Ishikawa (cell line): Measurements from ENCODE around the gene ADISSP.

ENCODE experiments used
- CEBPB ChIP-seq: IDR thresholded peaks from 2 replicates; pipeline ENCODE4 v1.6.1; 2012
- CREB1 ChIP-seq: IDR thresholded peaks from 2 replicates; pipeline ENCODE4 v1.6.1; 2012; ENCODE audit warnings: low read depth
- EGR1 ChIP-seq: IDR thresholded peaks from 2 replicates; pipeline ENCODE4 v1.6.1; 2012
- EP300 ChIP-seq: IDR thresholded peaks from 2 replicates; pipeline ENCODE4 v1.6.1; 2012; ENCODE audit warnings: borderline replicate concordance
- FOXM1 ChIP-seq: IDR thresholded peaks from 2 replicates; pipeline ENCODE4 v1.6.1; 2012; ENCODE audit warnings: low read depth, borderline replicate concordance
- NFIC ChIP-seq: IDR thresholded peaks from 2 replicates; pipeline ENCODE4 v1.6.1; 2012
- RAD21 ChIP-seq: IDR thresholded peaks from 2 replicates; pipeline ENCODE4 v1.6.1; 2012; ENCODE audit warnings: low read depth
- REST ChIP-seq: IDR thresholded peaks from 2 replicates; pipeline ENCODE4 v1.6.1; 2012; ENCODE audit warnings: low read depth, mild to moderate bottlenecking
- TAF1 ChIP-seq: IDR thresholded peaks from 2 replicates; pipeline ENCODE4 v1.6.1; 2012; ENCODE audit warnings: low read depth, mild to moderate bottlenecking
- TCF12 ChIP-seq: IDR thresholded peaks from 2 replicates; pipeline ENCODE4 v1.6.1; 2012; ENCODE audit warnings: low read depth
- TEAD4 ChIP-seq: IDR thresholded peaks from 2 replicates; pipeline ENCODE4 v1.6.1; 2012
- USF1 ChIP-seq: IDR thresholded peaks from 2 replicates; pipeline ENCODE4 v1.6.1; 2012
- YY1 ChIP-seq: IDR thresholded peaks from 2 replicates; pipeline ENCODE4 v1.6.1; 2012; ENCODE audit warnings: low read depth
- ZBTB7A ChIP-seq: IDR thresholded peaks from 2 replicates; pipeline ENCODE4 v1.6.1; 2012; ENCODE audit warnings: low read depth
- TF ChIP-seq, protein P1 (sequence below): IDR thresholded peaks from 2 replicates; pipeline ENCODE4 v1.6.1; 2012

The ADISSP gene

DNA sequence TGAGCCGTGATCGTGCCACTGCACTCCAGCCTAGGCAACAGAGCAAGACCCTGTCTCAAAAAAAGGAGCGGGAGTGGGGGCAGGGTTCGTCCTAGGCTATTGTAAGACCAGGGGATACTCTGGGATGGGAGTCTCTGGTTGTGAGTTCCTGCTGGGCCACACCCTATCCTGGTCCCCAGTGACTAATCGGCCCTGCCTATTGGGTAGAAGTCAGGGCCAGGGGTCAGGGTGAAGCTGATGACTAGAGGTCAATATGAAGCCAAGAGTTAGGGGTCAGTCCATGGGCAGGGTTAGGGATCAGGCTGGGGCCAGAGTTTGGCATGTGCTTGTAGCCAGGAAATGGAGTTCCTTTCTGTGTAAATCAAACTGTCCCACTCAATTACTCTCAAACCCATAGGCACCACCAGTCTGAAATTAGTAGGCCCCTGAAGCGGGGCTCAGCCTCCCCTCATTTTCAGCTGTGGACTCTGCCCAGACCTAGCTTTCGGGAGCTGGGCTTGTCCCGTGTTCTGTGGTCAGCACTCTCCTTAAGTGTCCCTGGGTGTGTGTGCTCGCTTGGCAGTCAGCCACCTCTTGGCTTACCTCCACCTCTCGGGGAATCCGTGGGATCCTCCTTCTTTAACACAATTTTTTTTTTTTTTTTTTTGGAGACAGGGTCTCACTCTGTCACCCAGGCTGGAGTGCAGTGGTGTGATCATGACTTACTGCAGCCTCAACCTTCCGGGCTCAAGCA lies 33.3 kb downstream of the ADISSP start:
- no peak for TF ChIP-seq CREB1
- TF ChIP-seq EP300: no peak

DNA sequence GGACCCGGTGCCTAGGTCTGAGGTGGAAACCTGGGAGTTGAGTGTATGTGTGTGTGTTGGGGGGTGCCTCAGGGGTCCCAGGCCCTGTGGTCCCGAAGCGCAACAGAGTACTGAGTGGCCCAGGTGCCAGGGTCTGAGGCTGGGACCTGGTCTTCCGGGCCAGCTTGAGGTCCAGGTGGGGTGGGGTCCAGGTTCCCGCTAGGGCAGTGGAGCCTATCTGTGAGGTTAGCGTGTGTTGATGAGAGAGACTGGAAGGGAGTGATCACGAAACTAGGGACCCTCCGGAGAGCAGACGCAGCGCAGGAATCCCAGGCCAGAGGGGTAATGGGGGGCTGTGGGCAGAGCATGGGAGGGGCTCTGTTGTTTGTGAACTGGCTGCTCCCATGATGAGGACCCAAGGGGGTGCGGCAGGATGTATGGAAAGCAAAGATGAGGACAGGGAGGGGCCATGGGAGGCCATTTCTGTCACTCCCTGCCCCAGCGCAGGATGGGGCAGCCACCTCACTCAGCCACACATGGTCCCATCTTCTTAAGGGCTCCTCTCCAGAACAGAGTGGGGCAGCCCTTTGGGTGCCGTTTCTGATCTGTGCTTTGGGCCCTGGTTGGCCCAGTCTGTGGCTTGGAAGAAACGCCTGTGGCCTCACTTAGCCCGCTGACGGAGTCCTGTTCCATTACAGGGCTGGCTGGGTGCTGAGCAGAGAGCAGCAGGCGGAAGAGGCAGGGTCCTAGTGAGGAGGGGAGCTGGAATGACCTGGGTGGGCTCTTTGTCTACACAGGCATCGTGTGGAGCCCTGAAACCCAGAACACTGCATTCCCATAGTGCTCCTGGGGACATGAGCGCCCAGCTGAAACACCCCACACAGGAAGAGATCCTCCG lies 34.2 kb downstream of the ADISSP start:
- TF ChIP-seq, protein P1, sequence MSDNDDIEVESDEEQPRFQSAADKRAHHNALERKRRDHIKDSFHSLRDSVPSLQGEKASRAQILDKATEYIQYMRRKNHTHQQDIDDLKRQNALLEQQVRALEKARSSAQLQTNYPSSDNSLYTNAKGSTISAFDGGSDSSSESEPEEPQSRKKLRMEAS: no peak
- TF ChIP-seq TEAD4 (no peak), USF1 (no peak), TCF12 (no peak), TAF1 (no peak), CREB1 (no peak), EGR1 (no peak), FOXM1 (no peak), REST (no peak), ZBTB7A (no peak), CEBPB (no peak), RAD21 (no peak), YY1 (no peak), EP300 (no peak)

DNA sequence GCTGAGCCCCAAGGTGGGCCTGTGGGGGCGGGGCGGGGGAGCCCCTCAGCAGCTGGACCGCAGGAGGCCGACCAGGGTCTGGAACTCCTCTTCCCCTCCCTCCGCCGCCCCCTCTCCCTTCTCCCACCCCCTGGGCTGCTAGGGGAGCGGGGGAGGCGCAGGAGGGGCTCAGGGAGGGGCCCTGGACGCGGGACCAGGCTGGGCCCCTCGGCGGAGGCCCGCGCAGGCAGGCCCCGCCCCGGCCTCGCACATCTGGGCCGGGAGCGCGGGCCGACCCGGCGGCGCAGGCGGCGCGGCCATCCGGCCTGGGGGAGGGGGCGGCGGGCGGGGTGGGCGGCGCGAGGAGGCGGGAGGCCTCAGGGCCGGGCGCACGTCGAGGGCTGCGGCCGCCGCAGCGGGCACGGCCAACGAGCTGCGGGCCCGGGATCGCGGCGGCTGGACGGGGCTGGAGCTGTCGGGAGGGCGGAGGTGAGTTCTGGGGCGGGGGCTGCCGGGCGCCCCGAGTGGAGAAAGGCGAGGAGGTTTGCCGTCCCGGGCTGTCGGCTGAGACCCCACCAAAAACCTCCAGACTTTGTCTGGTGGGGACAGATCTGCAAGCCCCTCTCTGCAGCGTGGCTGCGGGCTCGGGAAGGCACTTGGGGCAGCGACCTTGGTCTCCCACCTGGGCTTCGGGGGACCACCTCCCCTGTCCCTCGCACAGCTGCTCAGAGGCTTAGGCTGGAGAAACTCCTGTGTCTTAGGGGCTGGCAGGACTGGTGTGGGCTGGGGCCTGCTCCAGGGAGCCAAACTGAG lies 35.0 kb downstream of the ADISSP start, which contains the start of gene HSPA12B:
Gene HSPA12B (plus strand): TSS at position 359 of the 792 bp plus-strand sequence. CDS start 5,990 bp downstream, outside the sequence.
- no peak for TF ChIP-seq TAF1
- no peak for TF ChIP-seq TCF12
- TF ChIP-seq NFIC: no peak
- TF ChIP-seq CREB1: no peak
- TF ChIP-seq EGR1: no peak
- TF ChIP-seq USF1: no peak
- no peak for TF ChIP-seq YY1
- no peak for TF ChIP-seq TEAD4
- TF ChIP-seq RAD21: no peak
- no peak for TF ChIP-seq CEBPB
- TF ChIP-seq ZBTB7A: no peak
- TF ChIP-seq REST: no peak

- TF ChIP-seq, protein P1: no peak
- TF ChIP-seq NFIC: no peak
- TF ChIP-seq FOXM1: no peak
- TF ChIP-seq REST: no peak
- TF ChIP-seq CEBPB: no peak
- no peak for TF ChIP-seq YY1
- TF ChIP-seq ZBTB7A: no peak
- no peak for TF ChIP-seq RAD21
- no peak for TF ChIP-seq TCF12
- TF ChIP-seq EP300: no peak
- TF ChIP-seq USF1: no peak
- no peak for TF ChIP-seq TEAD4
- TF ChIP-seq CREB1: no peak
- TF ChIP-seq TAF1: no peak
- no peak for TF ChIP-seq EGR1
Observed at GRCh38 chr20:3731944-3732326, 35.6 kb downstream of the ADISSP start.
